HG03095 (cell line): Measurements from ENCODE around the gene GRID1.
"Not testable (repeated sequence)": the region's sequence is repeated elsewhere in the genome, so short reads cannot be mapped to it uniquely, and the experiment has no call there.

Source experiments
- ATAC-seq: cut with Tn5 transposase; IDR thresholded peaks from one replicate; pipeline ENCODE4 v1.9.1; 2021; ENCODE audit warnings: moderate library complexity; ENCODE audit not compliant: unreplicated experiment

GRID1 gene

GRCh38 chr10:86122646-86123045, 243.9 kb downstream of the GRID1 start:
- ATAC-seq, result no peak

- no peak for ATAC-seq
Observed at GRCh38 chr10:86121200-86121599, 245.4 kb downstream of the GRID1 start.

- no peak for ATAC-seq
Observed at GRCh38 chr10:86117051-86117450, 249.5 kb downstream of the GRID1 start.

- ATAC-seq, result no peak
Observed at GRCh38 chr10:86113983-86114382, 252.6 kb downstream of the GRID1 start.

GRCh38 chr10:86113501-86113900, 253.1 kb downstream of the GRID1 start:
- no peak for ATAC-seq

- no peak for ATAC-seq
Observed at GRCh38 chr10:86113044-86113443, 253.6 kb downstream of the GRID1 start.

- ATAC-seq, result no peak
Observed at GRCh38 chr10:86111902-86112545, 254.6 kb downstream of the GRID1 start.

- no peak for ATAC-seq
Observed at GRCh38 chr10:86110156-86110786, 256.3 kb downstream of the GRID1 start.

GRCh38 chr10:86109421-86109820, 257.2 kb downstream of the GRID1 start:
- no peak for ATAC-seq

GRCh38 chr10:86108696-86109095, 257.9 kb downstream of the GRID1 start:
- ATAC-seq, result no peak

GRCh38 chr10:86107611-86108310, 258.8 kb downstream of the GRID1 start:
- ATAC-seq, result not testable (repeated sequence)

GRCh38 chr10:86107131-86107530, 259.5 kb downstream of the GRID1 start:
- ATAC-seq, result no peak

- ATAC-seq, result no peak
Observed at GRCh38 chr10:86106616-86107015, 260.0 kb downstream of the GRID1 start.

- no peak for ATAC-seq
Observed at GRCh38 chr10:86105640-86106039, 261.0 kb downstream of the GRID1 start.

GRCh38 chr10:86105181-86105580, 261.4 kb downstream of the GRID1 start:
- ATAC-seq, result no peak

GRCh38 chr10:86104611-86105145, 261.9 kb downstream of the GRID1 start:
- ATAC-seq, result no peak

GRCh38 chr10:86104156-86104555, 262.4 kb downstream of the GRID1 start:
- no peak for ATAC-seq

- no peak for ATAC-seq
Observed at GRCh38 chr10:86103391-86104101, 263.0 kb downstream of the GRID1 start.

GRCh38 chr10:86102451-86102850, 264.1 kb downstream of the GRID1 start:
- no peak for ATAC-seq

- ATAC-seq, result no peak
Observed at GRCh38 chr10:86102031-86102430, 264.6 kb downstream of the GRID1 start.

GRCh38 chr10:86100581-86101061, 266.0 kb downstream of the GRID1 start:
- ATAC-seq, result no peak
